GM06990 (cell line): ENCODE measurements around the gene BUB1B.

ENCODE experiments used
- DNase-seq: peaks from one replicate; pipeline ENCODE4 v3.0.0-alpha.2; 2011; ENCODE audit not compliant: insufficient read length; ENCODE audit errors: extremely low read depth
- H3K27me3 ChIP-seq: replicated peaks from 2 replicates; pipeline ENCODE4 v1.6.0; 2011; ENCODE audit warnings: low read length; ENCODE audit not compliant: control insufficient read depth, insufficient read depth
- H3K36me3 ChIP-seq: 2 replicates; pipeline ENCODE4 v1.5.1; 2011; ENCODE audit warnings: low read length; ENCODE audit not compliant: control insufficient read depth, insufficient read depth
- H3K4me3 ChIP-seq: replicated peaks from 2 replicates; pipeline ENCODE4 v1.5.1; 2011; ENCODE audit warnings: low read depth, mild to moderate bottlenecking, control low read depth, low read length
- CTCF ChIP-seq: IDR thresholded peaks from 2 replicates; pipeline ENCODE4 v1.5.1; 2011; ENCODE audit warnings: low read length, control low read depth, mild to moderate bottlenecking, inconsistent platforms; ENCODE audit not compliant: insufficient read depth, poor library complexity, severe bottlenecking

The BUB1B gene

GRCh38 chr15:40256638-40257235, 95.9 kb downstream of the BUB1B start:
- H3K36me3 ChIP-seq, result no peaks in the 10 kb centered on the region; the same call in 1 of the 2 replicates
- H3K27me3 ChIP-seq, result no peaks in the 10 kb centered on the region
- no peak for TF ChIP-seq CTCF
- no peak for DNase-seq
- H3K4me3 ChIP-seq, result no peak overlapping the region

- no peak overlapping the region for H3K4me3 ChIP-seq
- TF ChIP-seq CTCF, result no peak
Observed at GRCh38 chr15:40257656-40258450, 97.0 kb downstream of the BUB1B start.

GRCh38 chr15:40258544-40258943, 97.7 kb downstream of the BUB1B start:
- TF ChIP-seq CTCF, result no peak
- Histone ChIP-seq H3K27me3 (no peaks in the 10 kb centered on the region), H3K36me3 (no peaks in the 10 kb centered on the region; the same call in 1 of the 2 replicates), H3K4me3 (no peak overlapping the region)
- no peak for DNase-seq

More at GRCh38 chr15:40257656-40258450, 97.0 kb downstream of the BUB1B start:
- H3K36me3 ChIP-seq, result no peaks in the 10 kb centered on the region; the same call in 1 of the 2 replicates
- no peaks in the 10 kb centered on the region for H3K27me3 ChIP-seq
- no peak for DNase-seq

- TF ChIP-seq CTCF, result no peak
- H3K36me3 ChIP-seq, result no peaks in the 10 kb centered on the region; the same call in 1 of the 2 replicates
- DNase-seq, result no peak
- H3K4me3 ChIP-seq, result no peak overlapping the region
- H3K27me3 ChIP-seq, result no peaks in the 10 kb centered on the region
Observed at GRCh38 chr15:40259021-40259420, 98.2 kb downstream of the BUB1B start.

GRCh38 chr15:40263024-40263754, 102.3 kb downstream of the BUB1B start:
- H3K36me3 ChIP-seq, result no peaks in the 10 kb centered on the region
- H3K27me3 ChIP-seq, result no peaks in the 10 kb centered on the region; the same call in 1 of the 2 replicates
- DNase-seq, result no peak
- no peak overlapping the region for H3K4me3 ChIP-seq
- no peak for TF ChIP-seq CTCF
